OCI-LY3 (cell line): ENCODE results near the gene TNS3.

Experiments
- CTCF ChIP-seq: fragments of 200-600, 300-600 bp; sonication (generic); IDR thresholded peaks from 2 replicates; pipeline ENCODE4 v1.5.1; 2014; ENCODE audit warnings: antibody characterized with exemption, low read length, low read depth
- EZH2phosphoT487 ChIP-seq: fragments of 200-600 bp; shearing (Covaris generic); IDR thresholded peaks from 2 replicates; pipeline ENCODE4 v1.6.1; 2018; ENCODE audit warnings: antibody characterized with exemption, mixed run types, low read depth

GRCh38 chr7:47452715-47453092 is 129.2 kb downstream of the TNS3 start:
- no peak for TF ChIP-seq CTCF
- TF ChIP-seq EZH2phosphoT487: no peak
